ENCODE measurements around the gene YPEL3. TPM values are rescaled to one million over a fixed set of nuclear protein-coding genes. Genes with fewer than 3 reads are reported as not detected.

The YPEL3 gene
- total and polyA plus RNA-seq, 2 of the 8 experiments (the other 6 are each of a cell fraction or from before 2014, with no cell fraction given) = 40.3 to 53.3 TPM

DNA sequence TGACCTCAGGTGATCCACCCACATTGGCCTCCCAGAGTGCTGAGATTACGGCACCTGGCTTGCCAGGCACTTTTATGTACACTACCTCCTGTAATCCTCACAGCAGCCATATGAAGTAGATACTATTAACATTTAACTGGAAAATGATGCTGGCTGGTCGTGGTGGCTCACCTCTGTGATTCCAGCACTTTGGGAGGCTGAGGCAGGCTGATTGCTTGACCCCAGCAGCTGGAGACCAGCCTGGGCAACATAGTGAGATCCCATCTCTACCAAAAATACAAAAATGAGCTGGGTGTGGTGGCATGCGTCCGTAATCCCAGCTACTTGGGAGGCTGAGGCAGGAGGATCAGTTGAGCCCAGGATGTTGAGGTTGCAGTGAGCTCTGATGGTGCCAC is 29.0 kb upstream of the YPEL3 start:
- H3K4me2 ChIP-seq (ENCODE audit: insufficient read depth in 1 of 2, low read depth in 2 of 2, low read length in 2 of 2) = no peak overlapping the region
- no peak overlapping the region for H3K14ac ChIP-seq (ENCODE audit: insufficient read length)
- no peak overlapping the region for H2BK15ac ChIP-seq (ENCODE audit: low read length)
- H3K27me3 ChIP-seq (replicated peaks in 1 of 4; ENCODE audit: control insufficient read depth in 3 of 4, extremely low read depth in 1 of 4, insufficient read depth in 3 of 4, low read length in 3 of 4) = peaks cover 0 to 2% (median under 1%) of the 10 kb centered on the region in 4 experiments; a peak in 1 of 7 replicates
- no peaks in the 10 kb centered on the region for H3K79me1 ChIP-seq (ENCODE audit: low read depth, low read length)
- 95% methylated on average over 4 of the region's 4 CpGs; no CpG with 5 or more reads in 1 of the 2 experiments for WGBS, 2 experiments (ENCODE audit: extremely low coverage in 1 of 2, insufficient coverage in 1 of 2, insufficient read length in 1 of 2, insufficient replicate concordance in 2 of 2, low coverage in 1 of 2, low lambda C conversion rate in 2 of 2, missing lambda C conversion rate in 1 of 2)
- no peak overlapping the region for H2BK5ac ChIP-seq (ENCODE audit: low read depth, low read length)
- H2BK120ac ChIP-seq (replicated peaks; ENCODE audit: low read depth, low read length) = no peak overlapping the region
- POLR2A ChIA-PET (ENCODE audit: partially characterized antibody) = interaction anchor here (1.1 kb wide), 1 partner anchor 10 kb away, joined by 4 read pairs; no protein-coding TSS in a partner anchor
- DNase-seq (ENCODE audit: low read depth in 1 of 2, low spot score in 2 of 2) (no peak), FAIRE-seq (no peak)
- no peak overlapping the region for H2AFZ ChIP-seq (ENCODE audit: low read length)
- H3K9ac ChIP-seq (replicated peaks in 1 of 4; ENCODE audit: extremely low read depth in 1 of 4, low read depth in 3 of 4, low read length in 3 of 4) = no peak overlapping the region
- H3K4ac ChIP-seq (replicated peaks; ENCODE audit: insufficient read length, low read depth, low read length) = no peak overlapping the region
- no peak overlapping the region for H4K91ac ChIP-seq (replicated peaks; ENCODE audit: insufficient read length, low read length)
- H4K5ac ChIP-seq (ENCODE audit: insufficient read length, low read depth, low read length) = no peak overlapping the region
- H3K18ac ChIP-seq (ENCODE audit: extremely low read depth, low read length) = no peak overlapping the region
- no peak overlapping the region for H3K27ac ChIP-seq (ENCODE audit: low read depth, low read length)
- H3K79me2 ChIP-seq (ENCODE audit: control insufficient read depth in 1 of 2, insufficient read depth in 2 of 2, low read length in 2 of 2) = no peaks in the 10 kb centered on the region
- H3K9me3 ChIP-seq (ENCODE audit: insufficient read depth in 2 of 2, low read depth in 1 of 2, low read length in 1 of 2) = no peaks in the 10 kb centered on the region
- no peaks in the 10 kb centered on the region for H3K36me3 ChIP-seq (ENCODE audit: control insufficient read depth in 2 of 4, insufficient read depth in 4 of 4, low read length in 3 of 4)
- no peak overlapping the region for H3K4me3 ChIP-seq (ENCODE audit: extremely low read depth in 1 of 4, insufficient read depth in 2 of 4, low read depth in 3 of 4, low read length in 4 of 4)
- no peak for TF ChIP-seq NANOG (IDR thresholded peaks at IDR 0.05; ENCODE audit: insufficient read depth, low read depth, low read length, poor library complexity, severe bottlenecking)
- no peak for TF ChIP-seq PHF8 (conservative IDR thresholded peaks at IDR 0.05; ENCODE audit: low read depth, low read length)
- no peak for TF ChIP-seq SP4 (IDR thresholded peaks at IDR 0.05; ENCODE audit: low read length)
- TF ChIP-seq EGR1 (IDR thresholded peaks at IDR 0.05; ENCODE audit: borderline replicate concordance, low read depth, low read length) = no peak
- no peak for TF ChIP-seq EP300 (IDR thresholded peaks at IDR 0.05; ENCODE audit: borderline replicate concordance in 1 of 2, low read depth in 2 of 2, low read length in 2 of 2)
- TF ChIP-seq MAFK (IDR thresholded peaks at IDR 0.05; ENCODE audit: low read depth, low read length) = no peak
- CTCF ChIA-PET (ENCODE audit: partially characterized antibody) = interaction anchor here (1.1 to 4.2 kb wide), 2 partner anchors 12 to 31 kb away, joined by 3 to 30 read pairs; partner anchors contain the start of gene GDPD3
- H2AK5ac ChIP-seq (ENCODE audit: low read depth, low read length) = no peak overlapping the region
- H4K8ac ChIP-seq (ENCODE audit: extremely low read depth, insufficient read depth, low read length) = no peak overlapping the region
- H3K56ac ChIP-seq (replicated peaks; ENCODE audit: insufficient read length, low read depth, low read length) = no peak overlapping the region
- no peaks in the 10 kb centered on the region for H4K20me1 ChIP-seq (replicated peaks in 1 of 2; ENCODE audit: control insufficient read depth in 1 of 2, insufficient read depth in 2 of 2, low read length in 2 of 2)
- no peak overlapping the region for H3K23ac ChIP-seq (ENCODE audit: insufficient read length)
- no peak overlapping the region for H2BK20ac ChIP-seq (ENCODE audit: low read length)
- peaks cover 0 to 6% (median 2%) of the 10 kb centered on the region in 4 experiments; a peak in 4 of 7 replicates for H3K4me1 ChIP-seq (replicated peaks in 1 of 4; ENCODE audit: control insufficient read depth in 3 of 4, insufficient read depth in 4 of 4, low read length in 3 of 4)
- H3K23me2 ChIP-seq (ENCODE audit: low read depth, low read length) = peaks cover 8% of the 10 kb centered on the region; the same call in 1 of the 2 replicates
- H2BK12ac ChIP-seq (ENCODE audit: low read depth, low read length) = no peak overlapping the region
